Testis (tissue), 3 donors: ENCODE data around the gene LRRC26. TPM values are rescaled to one million over a fixed set of nuclear protein-coding genes. Genes with fewer than 3 reads are reported as not detected.
"Not testable (repeated sequence)": the region's sequence is repeated elsewhere in the genome, so short reads cannot be mapped to it uniquely, and the experiment has no call there.

Experiments used
- DNase-seq: peaks from one replicate; pipeline ENCODE4 v3.0.0-alpha.2; 2019
- H3K27ac ChIP-seq, 2 donors: fragments of 200-600 bp; sonication (generic); one replicate each; pipeline ENCODE4 v1.5.1; 2019
- H3K27me3 ChIP-seq: fragments of 200-600 bp; sonication (generic); one replicate; pipeline ENCODE4 v1.5.1; 2019
- H3K36me3 ChIP-seq: fragments of 200-600 bp; sonication (generic); one replicate; pipeline ENCODE4 v1.5.1; 2017; ENCODE audit warnings: low read depth; ENCODE audit errors: missing control alignments
- H3K4me1 ChIP-seq: fragments of 200-600 bp; sonication (generic); one replicate; pipeline ENCODE4 v1.5.1; 2019
- H3K4me3 ChIP-seq, 2 donors: fragments of 200-600 bp; sonication (generic); one replicate each; pipeline ENCODE4 v1.5.1; 2017 to 2019
- H3K9me3 ChIP-seq: fragments of 200-600 bp; sonication (generic); one replicate; pipeline ENCODE4 v1.5.1; 2017
- CTCF ChIP-seq, 3 experiments: fragments of 450-650 bp in 2 of 3; fragments of 200-600 bp in 1 of 3; sonication (generic) in 1 of 3; IDR thresholded peaks; one replicate each; pipeline ENCODE4 v1.5.1; 2016 to 2019; ENCODE audit warnings: antibody characterized with exemption in 3 of 3, mild to moderate bottlenecking in 2 of 3, moderate library complexity in 1 of 3
- POLR2A ChIP-seq: fragments of 450-650 bp; IDR thresholded peaks from one replicate; pipeline ENCODE4 v1.6.1; 2017; ENCODE audit warnings: antibody characterized with exemption, mild to moderate bottlenecking, moderate library complexity
- WGBS, 2 donors: methylation state at CpG; one replicate each; pipeline ENCODE4 v1.1.5; 2018; 5-methylcytosine and 5-hydroxymethylcytosine counted together
- intact Hi-C: fragments of 100-400 bp; cut with DNase I; formaldehyde crosslinking; loops from one replicate; pipeline ENCODE4 v1.15.1; 2023; ENCODE audit warnings: low total_unique reads
- microRNA-seq, 2 donors: library from miRNA; unstranded; fragments of <30 nt; microRNA quantifications; one replicate each; pipeline ENCODE4, GENCODE V29; 2016; ENCODE audit warnings: borderline number of aligned reads in 2 of 2, borderline replicate concordance in 1 of 2
- polyA plus RNA-seq: library from polyadenylated mRNA; stranded (reverse); fragments of 350-450 nt; fragmentation: Illumina TruSeq; extraction: RNeasy Lipid Tissue Mini Kit (QIAGEN cat#74804); gene quantifications from one replicate; pipeline ENCODE4 v1.2.3, GENCODE V29; 2014; ENCODE audit warnings: low read depth, low replicate concordance; ENCODE audit not compliant: insufficient read depth
- small RNA-seq, 2 donors: library from RNA; depleted of rRNA; stranded (forward); fragments of <200 nt; gene quantifications; one replicate each; pipeline ENCODE3, GENCODE V24; 2016
- total RNA-seq, 2 donors: library from RNA; depleted of rRNA; stranded (reverse); fragments of >200 nt; gene quantifications; one replicate each; pipeline ENCODE4 v1.2.3, GENCODE V29; 2016

Gene LRRC26
- total and polyA plus RNA-seq, 3 donors from 2014 or later, result 2.4 to 5.1 TPM; not detected in 1

GRCh38 chr9:137123468-137123837, 46.4 kb downstream of the LRRC26 start:
- Histone ChIP-seq H3K4me1 (peaks cover 13% of the 10 kb centered on the region), H3K36me3 (no peaks in the 10 kb centered on the region), H3K4me3 (no peak overlapping the region), H3K27ac (no peak overlapping the region), H3K9me3 (no peaks in the 10 kb centered on the region), H3K27me3 (no peaks in the 10 kb centered on the region)
- DNase-seq, result no peak
- 79 to 83% methylated on average over 5 of the region's 5 CpGs for WGBS, 2 donors
- TF ChIP-seq CTCF (IDR thresholded peaks at IDR 0.05) (no peak), POLR2A (no peak)
- intact Hi-C loops, result no loop called here

- H3K27ac ChIP-seq, H3K4me3 ChIP-seq, H3K4me1 ChIP-seq, H3K9me3 ChIP-seq, intact Hi-C loops, H3K27me3 ChIP-seq, DNase-seq, H3K36me3 ChIP-seq: not testable (repeated sequence)
- 89 to 90% methylated on average over 16 of the region's 16 CpGs for WGBS, 2 donors
Measured at GRCh38 chr9:137122796-137123467, 46.9 kb downstream of the LRRC26 start.

- H3K27me3 ChIP-seq, DNase-seq, H3K4me1 ChIP-seq, H3K9me3 ChIP-seq, H3K36me3 ChIP-seq, intact Hi-C loops, H3K4me3 ChIP-seq, H3K27ac ChIP-seq: not testable (repeated sequence)
- 69 to 76% methylated on average over 17 to 24 of the region's 25 CpGs for WGBS, 2 donors
Measured at GRCh38 chr9:137121927-137122795, 47.7 kb downstream of the LRRC26 start.

Small RNA genes lying within 50 kb of the gene (microRNA-seq; reads per million reads assigned to microRNA genes)
- 0 reads per million in 2 donors for gene MIR3621

Small RNA genes lying within 50 kb of the gene (small RNA-seq; reads per million reads assigned to genes)
- gene MIR3621, result 0 reads per million in 2 donors

Other genes starting within 250 kb of the LRRC26 start
Only the 30 nearest of the 31 such genes appear.
- gene C8G, start 224.8 kb downstream of the LRRC26 start, total RNA-seq, result 1 to 10 TPM; 4.6 to 4.9 TPM
- gene C8G, start 224.8 kb downstream of the LRRC26 start, polyA plus RNA-seq, result 4.6 TPM
- 10 to 100 TPM; 11.5 to 27.8 TPM for gene LCN12, start 217.8 kb downstream of the LRRC26 start, total RNA-seq
- gene LCN12, start 217.8 kb downstream of the LRRC26 start, polyA plus RNA-seq, result 27.1 TPM
- 1,000 to 10,000 TPM; 5,554 to 5,948 TPM for gene PTGDS, start 192.5 kb downstream of the LRRC26 start, total RNA-seq
- 4,976 TPM for gene PTGDS, start 192.5 kb downstream of the LRRC26 start, polyA plus RNA-seq
- gene LCNL1, start 187.1 kb downstream of the LRRC26 start, total RNA-seq, result 100 to 1,000 TPM in 1 of 2 donors, 10 to 100 TPM in 1; 59.3 to 131 TPM
- 17.5 TPM for gene LCNL1, start 187.1 kb downstream of the LRRC26 start, polyA plus RNA-seq
- 10 to 100 TPM; 47.8 to 56.6 TPM for gene PAXX, start 177.6 kb downstream of the LRRC26 start, total RNA-seq
- gene PAXX, start 177.6 kb downstream of the LRRC26 start, polyA plus RNA-seq, result 25.9 TPM
- 1 to 10 TPM; 1.8 to 1.9 TPM for gene CLIC3, start 173.5 kb downstream of the LRRC26 start, total RNA-seq
- 2.8 TPM for gene CLIC3, start 173.5 kb downstream of the LRRC26 start, polyA plus RNA-seq
- gene ABCA2, start 141.8 kb downstream of the LRRC26 start, total RNA-seq, result 10 to 100 TPM; 56.0 to 65.5 TPM
- 33.6 TPM for gene ABCA2, start 141.8 kb downstream of the LRRC26 start, polyA plus RNA-seq
- gene FUT7, start 138.0 kb downstream of the LRRC26 start, total RNA-seq, result under 1 TPM; 0.06 to 0.24 TPM
- gene FUT7, start 138.0 kb downstream of the LRRC26 start, polyA plus RNA-seq, result 0.24 TPM
- 100 to 1,000 TPM in 1 of 2 donors, 10 to 100 TPM in 1; 75.9 to 103 TPM for gene NPDC1, start 123.9 kb downstream of the LRRC26 start, total RNA-seq
- 47.7 TPM for gene NPDC1, start 123.9 kb downstream of the LRRC26 start, polyA plus RNA-seq
- gene ENTPD2, start 116.0 kb downstream of the LRRC26 start, total RNA-seq, result 1 to 10 TPM; 5.7 to 9.6 TPM
- gene ENTPD2, start 116.0 kb downstream of the LRRC26 start, polyA plus RNA-seq, result 8.5 TPM
- 1 to 10 TPM; 1.4 to 1.7 TPM for gene SAPCD2, start 99.5 kb downstream of the LRRC26 start, total RNA-seq
- gene SAPCD2, start 99.5 kb downstream of the LRRC26 start, polyA plus RNA-seq, result 0.78 TPM
- 10 to 100 TPM in 1 of 2 donors, 1 to 10 TPM in 1; 7.2 to 10.1 TPM for gene UAP1L1, start 92.5 kb downstream of the LRRC26 start, total RNA-seq
- 6.9 TPM for gene UAP1L1, start 92.5 kb downstream of the LRRC26 start, polyA plus RNA-seq
- 100 to 1,000 TPM; 122 to 124 TPM for gene MAN1B1, start 83.1 kb downstream of the LRRC26 start, total RNA-seq
- gene MAN1B1, start 83.1 kb downstream of the LRRC26 start, polyA plus RNA-seq, result 62.2 TPM
- gene DPP7, start 55.3 kb downstream of the LRRC26 start, total RNA-seq, result 100 to 1,000 TPM; 207 to 215 TPM
- 242 TPM for gene DPP7, start 55.3 kb downstream of the LRRC26 start, polyA plus RNA-seq
- gene GRIN1, start 30.9 kb downstream of the LRRC26 start, total RNA-seq, result 1 to 10 TPM; 1.5 to 3.8 TPM
- 0.79 TPM for gene GRIN1, start 30.9 kb downstream of the LRRC26 start, polyA plus RNA-seq
- gene TMEM210, start 2.0 kb upstream of the LRRC26 start, total RNA-seq, result 10 to 100 TPM; 19.8 to 37.9 TPM
- gene TMEM210, start 2.0 kb upstream of the LRRC26 start, polyA plus RNA-seq, result 83.2 TPM
- 10 to 100 TPM; 91.0 to 98.5 TPM for gene ANAPC2, start 18.5 kb upstream of the LRRC26 start, total RNA-seq
- 80.6 TPM for gene ANAPC2, start 18.5 kb upstream of the LRRC26 start, polyA plus RNA-seq
- gene SSNA1, start 18.6 kb upstream of the LRRC26 start, total RNA-seq, result 100 to 1,000 TPM; 134 to 137 TPM
- 211 TPM for gene SSNA1, start 18.6 kb upstream of the LRRC26 start, polyA plus RNA-seq
- gene TPRN, start 30.7 kb upstream of the LRRC26 start, total RNA-seq, result 10 to 100 TPM; 25.9 to 35.2 TPM
- gene TPRN, start 30.7 kb upstream of the LRRC26 start, polyA plus RNA-seq, result 17.2 TPM
- gene TMEM203, start 35.6 kb upstream of the LRRC26 start, total RNA-seq, result 10 to 100 TPM; 48.0 to 51.2 TPM
- 36.3 TPM for gene TMEM203, start 35.6 kb upstream of the LRRC26 start, polyA plus RNA-seq
- gene NDOR1, start 35.6 kb upstream of the LRRC26 start, total RNA-seq, result 10 to 100 TPM; 27.5 to 29.1 TPM
- gene NDOR1, start 35.6 kb upstream of the LRRC26 start, polyA plus RNA-seq, result 21.9 TPM
- 1 to 10 TPM; 3.0 to 4.1 TPM for gene RNF208, start 52.2 kb upstream of the LRRC26 start, total RNA-seq
- gene RNF208, start 52.2 kb upstream of the LRRC26 start, polyA plus RNA-seq, result 7.7 TPM
- 1 to 10 TPM; 3.7 to 5.6 TPM for gene CYSRT1, start 55.1 kb upstream of the LRRC26 start, total RNA-seq
- 3.0 TPM for gene CYSRT1, start 55.1 kb upstream of the LRRC26 start, polyA plus RNA-seq
- gene RNF224, start 57.5 kb upstream of the LRRC26 start, total RNA-seq, result under 1 TPM; 0.37 to 0.71 TPM
- gene RNF224, start 57.5 kb upstream of the LRRC26 start, polyA plus RNA-seq, result 0.17 TPM
- under 1 TPM; 0.24 to 0.25 TPM for gene SLC34A3, start 60.9 kb upstream of the LRRC26 start, total RNA-seq
- gene SLC34A3, start 60.9 kb upstream of the LRRC26 start, polyA plus RNA-seq, result 0.15 TPM
- 100 to 1,000 TPM; 856 to 940 TPM for gene TUBB4B, start 71.2 kb upstream of the LRRC26 start, total RNA-seq
- 1,777 TPM for gene TUBB4B, start 71.2 kb upstream of the LRRC26 start, polyA plus RNA-seq
- gene STPG3, start 81.2 kb upstream of the LRRC26 start, total RNA-seq, result 10 to 100 TPM; 14.6 to 34.1 TPM
- gene STPG3, start 81.2 kb upstream of the LRRC26 start, polyA plus RNA-seq, result 58.9 TPM
- gene NELFB, start 85.3 kb upstream of the LRRC26 start, total RNA-seq, result 10 to 100 TPM; 60.9 to 76.7 TPM
- gene NELFB, start 85.3 kb upstream of the LRRC26 start, polyA plus RNA-seq, result 55.0 TPM
- 1 to 10 TPM; 3.4 to 4.5 TPM for gene TOR4A, start 107.7 kb upstream of the LRRC26 start, total RNA-seq
- 2.1 TPM for gene TOR4A, start 107.7 kb upstream of the LRRC26 start, polyA plus RNA-seq
- gene NRARP, start 132.2 kb upstream of the LRRC26 start, total RNA-seq, result 10 to 100 TPM; 14.4 to 40.6 TPM
- 5.2 TPM for gene NRARP, start 132.2 kb upstream of the LRRC26 start, polyA plus RNA-seq